Gastroesophageal sphincter (tissue), 3 donors: ENCODE data around the gene GNPTAB.

Experiments
- CTCF ChIP-seq, 4 experiments: fragments of 200-600 bp in 2 of 4; fragments of 450-650 bp in 2 of 4; sonication (generic) in 1 of 4; IDR thresholded peaks; one replicate each; pipeline ENCODE4 v1.5.1; 2017 to 2019; ENCODE audit warnings: antibody characterized with exemption in 4 of 4, mild to moderate bottlenecking in 2 of 4, moderate library complexity in 2 of 4
- EP300 ChIP-seq: sonication (generic); formaldehyde crosslinking; IDR thresholded peaks from one replicate; pipeline ENCODE4 v1.6.1; 2017; ENCODE audit warnings: antibody characterized with exemption, mild to moderate bottlenecking
- POLR2A ChIP-seq, 2 donors: fragments of 450-650 bp; IDR thresholded peaks; one replicate each; pipeline ENCODE4 v1.6.1; 2017; ENCODE audit warnings: antibody characterized with exemption in 2 of 2, mild to moderate bottlenecking in 2 of 2, moderate library complexity in 1 of 2
- POLR2AphosphoS5 ChIP-seq: sonication (generic); formaldehyde crosslinking; IDR thresholded peaks from one replicate; pipeline ENCODE4 v1.6.1; 2017; ENCODE audit warnings: antibody characterized with exemption

- TF ChIP-seq CTCF (IDR thresholded peaks at IDR 0.05) (no peak), POLR2AphosphoS5 (no peak), POLR2A (IDR thresholded peaks at IDR 0.05) (no peak), EP300 (no peak)
Observed at GRCh38 chr12:101783838-101784237, 46.9 kb downstream of the GNPTAB start.
